HepG2 (cell line): ENCODE measurements around the gene VCX3A. TPM values are rescaled to one million over a fixed set of nuclear protein-coding genes. Genes with fewer than 3 reads are reported as not detected.

Experiments
- ATAC-seq: fragments of 200-7000 bp; cut with Tn5 transposase; 3 replicates; pipeline ENCODE4 v1.9.1; 2020; ENCODE audit warnings: mild to moderate bottlenecking, moderate library complexity
- BruUV-seq: library from RNA; stranded (reverse); fragments of 400-500 nt; replicated peaks from 2 replicates; lab custom pipeline; 2021; lab: Mats Ljungman, UMichigan
- CTCF ChIA-PET: fragments of 300-600 bp; formaldehyde crosslinking; extraction: SDS; loops from one replicate; lab custom pipeline; 2021; ENCODE audit warnings: low total read pairs, inconsistent platforms, low intra/inter-chr PET ratio; lab: Yijun Ruan, JAX
- POLR2A ChIA-PET: fragments of 350-600 bp; sonication (Branson Sonifier 250); formaldehyde crosslinking; loops from one replicate; lab custom pipeline; 2020; ENCODE audit warnings: antibody characterized with exemption, inconsistent platforms; lab: Yijun Ruan, JAX
- DNase-seq: peaks from one replicate; pipeline ENCODE4 v3.0.0-alpha.2; 2015; ENCODE audit warnings: low spot score
- FAIRE-seq: peaks from 3 replicates; lab custom pipeline; 2011; peaks lifted over from hg19 to GRCh38; lab: Jason Lieb, UNC
- H2AFZ ChIP-seq: one replicate; pipeline ENCODE4 v1.6.1; 2011; ENCODE audit warnings: low read length, inconsistent platforms
- H3K27ac ChIP-seq: fragments of 300-600 bp; 3 replicates; pipeline ENCODE4 v1.8.0; 2011; ENCODE audit warnings: mixed run types, mild to moderate bottlenecking, mixed read lengths, low read length, inconsistent platforms; ENCODE audit not compliant: insufficient read depth; ENCODE audit errors: extremely low read length
- H3K27me3 ChIP-seq, 2 experiments: fragments of 200-600 bp in 1 of 2; 2 replicates in 1 of 2; 3 replicates in 1 of 2; pipeline versions ENCODE4 v1.6.0 to v1.8.0; 2011; ENCODE audit warnings: low read length in 2 of 2, mild to moderate bottlenecking in 2 of 2, moderate library complexity in 2 of 2, inconsistent platforms in 1 of 2; ENCODE audit not compliant: insufficient read depth in 2 of 2, control insufficient read depth in 1 of 2
- H3K36me3 ChIP-seq, 2 experiments: fragments of 200-600 bp in 1 of 2; replicated peaks in 1 of 2; 2 replicates in 1 of 2; 3 replicates in 1 of 2; pipeline versions ENCODE4 v1.5.1 to v1.8.0; 2011; ENCODE audit warnings: low read length in 2 of 2, inconsistent platforms in 1 of 2; ENCODE audit not compliant: insufficient read depth in 2 of 2, control insufficient read depth in 1 of 2
- H3K4me1 ChIP-seq: 2 replicates; pipeline ENCODE4 v1.5.1; 2012; ENCODE audit warnings: low read length, inconsistent platforms; ENCODE audit not compliant: insufficient read depth
- H3K4me2 ChIP-seq: 2 replicates; pipeline ENCODE4 v1.6.0; 2011; ENCODE audit warnings: low read depth, low read length, inconsistent platforms
- H3K4me3 ChIP-seq, 3 experiments: fragments of 200-600 bp in 1 of 3; sonication (generic), shearing (Covaris generic) in 1 of 3; replicated peaks in 1 of 3; 2 replicates each; pipeline ENCODE4 v1.5.1; 2011 to 2016; ENCODE audit warnings: low read length in 3 of 3, inconsistent platforms in 2 of 3, low read depth in 2 of 3, mild to moderate bottlenecking in 2 of 3, control low read depth in 1 of 3, mixed read lengths in 1 of 3; ENCODE audit not compliant: insufficient read depth in 1 of 3
- H3K79me2 ChIP-seq: one replicate; pipeline ENCODE4 v1.6.1; 2011; ENCODE audit warnings: low read length, inconsistent platforms; ENCODE audit not compliant: insufficient read depth
- H3K9ac ChIP-seq: 2 replicates; pipeline ENCODE4 v1.6.0; 2011; ENCODE audit warnings: mild to moderate bottlenecking, low read depth, low read length, inconsistent platforms; ENCODE audit not compliant: insufficient read depth
- H3K9me3 ChIP-seq: 2 replicates; pipeline ENCODE4 v1.5.1; 2012; ENCODE audit warnings: mild to moderate bottlenecking, low read length
- H4K20me1 ChIP-seq: 2 replicates; pipeline ENCODE4 v1.6.0; 2011; ENCODE audit warnings: inconsistent platforms, mild to moderate bottlenecking, low read length, moderate library complexity; ENCODE audit not compliant: insufficient read depth
- ARID2 ChIP-seq: sonication (generic); formaldehyde crosslinking; IDR thresholded peaks from 2 replicates; pipeline ENCODE4 v1.8.1; 2022; ENCODE audit warnings: mild to moderate bottlenecking, missing genetic modification reagents, borderline replicate concordance
- CENPX ChIP-seq: sonication (generic); formaldehyde crosslinking; IDR thresholded peaks from 2 replicates; pipeline ENCODE4 v1.9.0; 2021; ENCODE audit warnings: mild to moderate bottlenecking, missing genetic modification reagents, moderate library complexity
- GPN1 ChIP-seq: sonication (generic); formaldehyde crosslinking; IDR thresholded peaks from 2 replicates; pipeline ENCODE4 v1.5.1; 2020; ENCODE audit warnings: missing genetic modification reagents, borderline replicate concordance
- HNF1B ChIP-seq: sonication (generic); formaldehyde crosslinking; IDR thresholded peaks from 2 replicates; pipeline ENCODE4 v1.5.1; 2020; ENCODE audit warnings: mild to moderate bottlenecking, moderate library complexity, missing genetic modification reagents
- HNRNPH1 ChIP-seq: fragments of 200-400 bp; formaldehyde crosslinking; optimal IDR thresholded peaks from 2 replicates; pipeline ENCODE3; 2017; ENCODE audit warnings: mild to moderate bottlenecking, low read depth, low read length
- KLF13 ChIP-seq: sonication (generic); formaldehyde crosslinking; IDR thresholded peaks from 2 replicates; pipeline ENCODE4 v1.4.0; 2020; ENCODE audit warnings: mild to moderate bottlenecking, missing genetic modification reagents
- KLF6 ChIP-seq: IDR thresholded peaks from 2 replicates; pipeline ENCODE4 v1.8.0; 2016; ENCODE audit warnings: missing biosample characterization, missing genetic modification reagents
- MIXL1 ChIP-seq: IDR thresholded peaks from 2 replicates; pipeline ENCODE4 v1.6.1; 2016
- MTA1 ChIP-seq: sonication (generic); formaldehyde crosslinking; IDR thresholded peaks from 2 replicates; pipeline ENCODE4 v1.4.0; 2020; ENCODE audit warnings: missing genetic modification reagents, mild to moderate bottlenecking, borderline replicate concordance
- NBN ChIP-seq: fragments of 450-650 bp; conservative IDR thresholded peaks from 2 replicates; pipeline ENCODE4 v1.6.1; 2017
- PAWR ChIP-seq: sonication (generic); formaldehyde crosslinking; IDR thresholded peaks from 2 replicates; pipeline ENCODE4 v1.4.0; 2020; ENCODE audit warnings: missing genetic modification reagents, mild to moderate bottlenecking, borderline replicate concordance
- RARG ChIP-seq: sonication (generic); formaldehyde crosslinking; IDR thresholded peaks from 2 replicates; pipeline ENCODE4 v1.4.0; 2020; ENCODE audit warnings: low read depth, mild to moderate bottlenecking, missing genetic modification reagents
- ZBED4 ChIP-seq: sonication (generic); formaldehyde crosslinking; IDR thresholded peaks from 2 replicates; pipeline ENCODE4 v1.4.0; 2020; ENCODE audit warnings: missing genetic modification reagents, borderline replicate concordance
- ZBTB14 ChIP-seq: sonication (generic); formaldehyde crosslinking; IDR thresholded peaks from 2 replicates; pipeline ENCODE4 v1.4.0; 2020; ENCODE audit warnings: missing genetic modification reagents
- ZNF280B ChIP-seq: sonication (generic); formaldehyde crosslinking; IDR thresholded peaks from 2 replicates; pipeline ENCODE4 v1.5.0; 2020; ENCODE audit warnings: missing genetic modification reagents, mild to moderate bottlenecking, borderline replicate concordance
- ZNF329 ChIP-seq: sonication (generic); formaldehyde crosslinking; IDR thresholded peaks from 2 replicates; pipeline ENCODE4 v1.9.0; 2021; ENCODE audit warnings: low read depth, mild to moderate bottlenecking, missing genetic modification reagents
- ZNF335 ChIP-seq: sonication (generic); formaldehyde crosslinking; IDR thresholded peaks from 2 replicates; pipeline ENCODE4 v1.4.0; 2020; ENCODE audit warnings: missing genetic modification reagents
- WGBS: methylation state at CpG from one replicate; pipeline ENCODE4 v1.1.6; 2017; ENCODE audit warnings: low lambda C conversion rate; 5-methylcytosine and 5-hydroxymethylcytosine counted together
- in situ Hi-C: cut with HindIII; loops from 2 replicates; pipeline ENCODE4 v1.10.0; 2017; ENCODE audit warnings: low pct_unique_long_range_greater_than_20kb; ENCODE audit not compliant: extremely low pct_ligation_motif_present
- intact Hi-C: fragments of 100-400 bp; cut with micrococcal nuclease; formaldehyde crosslinking; loops from one replicate; pipeline ENCODE4 v1.10.0; 2022; ENCODE audit not compliant: unreplicated experiment
- polyA plus RNA-seq, 8 experiments: library from polyadenylated mRNA; depleted of rRNA in 3 of 8; stranded (reverse) in 7 of 8; unstranded in 1 of 8; fragments of >200 nt; fragmentation: Illumina TruSeq in 4 of 8; extraction: Trizol in 4 of 8; gene quantifications; 2 replicates each; pipeline versions ENCODE4 v1.2.1 to v1.2.3, GENCODE V29; 2011 to 2016; ENCODE audit warnings: low read depth in 4 of 8, missing spikeins in 1 of 8, mixed read lengths in 1 of 8; ENCODE audit not compliant: insufficient read depth in 1 of 8
- total RNA-seq, 5 experiments: library from RNA; depleted of rRNA; stranded (reverse); fragments of >200 nt; fragmentation: Illumina TruSeq; extraction: Trizol; gene quantifications; 2 replicates each; pipeline ENCODE4 v1.2.3, GENCODE V29; 2016; ENCODE audit warnings: low read depth in 1 of 5

The VCX3A gene
- total and polyA plus RNA-seq, 2 of the 13 experiments (the other 11 are each of a cell fraction or from before 2014, with no cell fraction given) = 0.11 TPM; not detected in 1

- TF ChIP-seq HNRNPH1 = no peak
- no peak for TF ChIP-seq GPN1
- no peak for TF ChIP-seq ZNF280B
- TF ChIP-seq MIXL1 (CRISPR knock-in tag) = no peak
- TF ChIP-seq KLF13 (CRISPR knock-in tag) = no peak
- no peak for TF ChIP-seq KLF6 (CRISPR knock-in tag)
- no peak for TF ChIP-seq RARG (CRISPR knock-in tag)
- TF ChIP-seq ZNF335 (CRISPR knock-in tag) = no peak
- no peak for TF ChIP-seq MTA1 (CRISPR knock-in tag)
- no peak for TF ChIP-seq ZNF329 (CRISPR knock-in tag)
- TF ChIP-seq HNF1B = no peak
- TF ChIP-seq, all 625 proteins: peak for 0
Observed at GRCh38 chrX:6526564-6527136, 8.3 kb downstream of the VCX3A start (continued).

GRCh38 chrX:6517376-6517775 is 17.5 kb downstream of the VCX3A start:
- in situ Hi-C loops = no loop called here
- H2AFZ ChIP-seq = no peak overlapping the region
- no peak for FAIRE-seq
- H3K36me3 ChIP-seq = no peaks in the 10 kb centered on the region
- H3K4me3 ChIP-seq = no peak overlapping the region
- WGBS = 41% methylated on average over 6 of the region's 6 CpGs
- no peaks in the 10 kb centered on the region for H3K4me1 ChIP-seq
- POLR2A ChIA-PET = no interaction called here
- CTCF ChIA-PET = no interaction called here
- no peak for ATAC-seq
- no peak overlapping the region for H3K9ac ChIP-seq
- no TSS peak for BruUV-seq
- H3K79me2 ChIP-seq = no peaks in the 10 kb centered on the region
- no peak overlapping the region for H3K4me2 ChIP-seq
- H3K9me3 ChIP-seq = peaks cover 4% of the 10 kb centered on the region; the same call in 1 of the 2 replicates
- no peaks in the 10 kb centered on the region for H3K27me3 ChIP-seq
- no peaks in the 10 kb centered on the region for H4K20me1 ChIP-seq
- DNase-seq = no peak
- intact Hi-C loops = loop anchor here (5.0 kb wide), 1 partner anchor 590 kb away; no protein-coding TSS in a partner anchor
- H3K27ac ChIP-seq = no peak overlapping the region
- TF ChIP-seq CENPX (CRISPR knock-in tag) = no peak
- TF ChIP-seq PAWR (CRISPR knock-in tag) = no peak
- no peak for TF ChIP-seq ZBED4
- TF ChIP-seq ARID2 (CRISPR knock-in tag) = no peak
- no peak for TF ChIP-seq ZBTB14 (CRISPR knock-in tag)
- no peak for TF ChIP-seq NBN
